ENCODE results near the gene TRPM2. TPM values are rescaled to one million over a fixed set of nuclear protein-coding genes. Genes with fewer than 3 reads are reported as not detected.
A peak's percentile ranks its signal among the peaks of the same experiment; 100 is the strongest.

Gene TRPM2
- total and polyA plus RNA-seq, 7 experiments from 2014 or later = 1.2 to 29.6 (median 2.0) TPM

DNA sequence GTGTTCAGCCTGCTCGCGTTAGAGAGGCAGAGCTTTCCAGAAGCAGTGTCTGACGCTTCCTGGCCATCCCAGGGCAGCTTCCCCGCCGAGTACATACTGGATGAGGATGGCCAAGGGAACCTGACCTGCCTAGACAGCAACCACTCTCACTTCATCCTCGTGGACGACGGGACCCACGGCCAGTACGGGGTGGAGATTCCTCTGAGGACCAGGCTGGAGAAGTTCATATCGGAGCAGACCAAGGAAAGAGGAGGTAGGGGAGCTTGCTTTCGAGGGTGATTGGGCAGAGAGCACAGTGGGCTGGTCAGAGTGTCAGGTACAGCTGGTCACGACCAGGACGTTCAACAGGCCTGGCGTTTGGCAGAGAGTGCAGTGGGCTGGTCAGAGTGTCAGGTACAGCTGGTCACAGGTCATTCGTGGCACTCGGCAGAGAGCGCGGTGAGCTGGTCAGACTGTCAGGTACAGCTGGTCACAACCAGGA lies 22.4 kb downstream of the TRPM2 start:
- Histone ChIP-seq H3K4me1 (ENCODE audit: control insufficient read depth in 2 of 2, insufficient read depth in 2 of 2, low read length in 2 of 2) (peaks cover 16 to 17% of the 10 kb centered on the region in 2 donors), H3K27ac (ENCODE audit: low read depth, low read length) (no peak overlapping the region), H3K36me3 (ENCODE audit: control insufficient read depth in 2 of 3, insufficient read depth in 3 of 3, low read length in 3 of 3) (no peaks in the 10 kb centered on the region), H3K4me3 (ENCODE audit: low read length) (no peak overlapping the region), H3K9me3 (ENCODE audit: control insufficient read depth in 2 of 3, low read length in 3 of 3) (no peaks in the 10 kb centered on the region), H3K27me3 (ENCODE audit: control insufficient read depth in 2 of 2, insufficient read depth in 2 of 2, low read length in 2 of 2) (no peaks in the 10 kb centered on the region)
- peaks cover 11 to 33% (median 27%) of the 10 kb centered on the region in 7 donors for H3K4me1 Mint-ChIP-seq
- peaks cover 0 to 3% (median 0%) of the 10 kb centered on the region in 11 donors for H3K9me3 Mint-ChIP-seq
- DNase-seq = no peak
- no peaks in the 10 kb centered on the region for H3K27me3 Mint-ChIP-seq
- peak; percentile 24 for ATAC-seq
- ChIA-PET POLR2A (no interaction called here), CTCF (no interaction called here)
- H3K4me3 Mint-ChIP-seq = peak overlapping the region in 8 of 10 donors; percentile 33 to 82 (median 59)
- intact Hi-C loops (cut with micrococcal nuclease) = no loop called here
- peaks cover 0 to 57% (median 7%) of the 10 kb centered on the region in 5 donors for H3K36me3 Mint-ChIP-seq
- H3K27ac Mint-ChIP-seq = peak overlapping the region in 1 of 9 donors; percentile 45

DNA sequence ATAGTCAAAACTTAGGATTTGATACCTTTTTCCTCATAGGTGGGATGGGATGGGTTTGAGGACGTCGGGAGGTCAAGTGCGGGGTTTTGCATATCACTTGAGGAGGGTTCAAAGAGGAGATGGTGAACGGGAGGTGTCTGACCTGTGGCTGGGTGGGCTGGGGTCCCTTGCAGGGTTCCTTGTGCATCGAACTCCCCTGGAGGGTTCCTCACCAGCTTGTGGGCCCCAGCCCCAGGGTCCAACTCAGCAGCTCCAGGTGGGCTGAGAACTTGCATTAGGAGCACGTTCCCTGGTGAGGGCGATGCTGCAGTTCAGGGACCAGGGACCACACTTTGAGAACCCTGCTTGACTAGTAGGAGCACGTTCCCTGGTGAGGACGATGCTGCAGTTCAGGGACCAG lies 23.2 kb downstream of the TRPM2 start:
- Mint-ChIP-seq H3K4me3 (peak overlapping the region in 1 of 10 donors; percentile 70), H3K4me1 (peaks cover 11 to 38% (median 27%) of the 10 kb centered on the region in 7 donors), H3K27ac (no peak overlapping the region), H3K27me3 (no peaks in the 10 kb centered on the region), H3K36me3 (peaks cover 0 to 60% (median 7%) of the 10 kb centered on the region in 5 donors), H3K9me3 (peaks cover 0 to 3% (median 0%) of the 10 kb centered on the region in 11 donors)
- Histone ChIP-seq H3K9me3 (ENCODE audit: control insufficient read depth in 2 of 3, low read length in 3 of 3) (no peaks in the 10 kb centered on the region), H3K4me1 (ENCODE audit: control insufficient read depth in 2 of 2, insufficient read depth in 2 of 2, low read length in 2 of 2) (peaks cover 16 to 17% of the 10 kb centered on the region in 2 donors), H3K36me3 (ENCODE audit: control insufficient read depth in 2 of 3, insufficient read depth in 3 of 3, low read length in 3 of 3) (no peaks in the 10 kb centered on the region), H3K27ac (ENCODE audit: low read depth, low read length) (no peak overlapping the region), H3K27me3 (ENCODE audit: control insufficient read depth in 2 of 2, insufficient read depth in 2 of 2, low read length in 2 of 2) (no peaks in the 10 kb centered on the region), H3K4me3 (ENCODE audit: low read length) (no peak overlapping the region)
- intact Hi-C loops (cut with micrococcal nuclease) = no loop called here
- CTCF ChIA-PET = no interaction called here
- ATAC-seq (no peak), DNase-seq (no peak)
- POLR2A ChIA-PET = interaction anchor here (0.7 kb wide), 1 partner anchor 73 kb away, joined by 3 read pairs; no protein-coding TSS in a partner anchor

DNA sequence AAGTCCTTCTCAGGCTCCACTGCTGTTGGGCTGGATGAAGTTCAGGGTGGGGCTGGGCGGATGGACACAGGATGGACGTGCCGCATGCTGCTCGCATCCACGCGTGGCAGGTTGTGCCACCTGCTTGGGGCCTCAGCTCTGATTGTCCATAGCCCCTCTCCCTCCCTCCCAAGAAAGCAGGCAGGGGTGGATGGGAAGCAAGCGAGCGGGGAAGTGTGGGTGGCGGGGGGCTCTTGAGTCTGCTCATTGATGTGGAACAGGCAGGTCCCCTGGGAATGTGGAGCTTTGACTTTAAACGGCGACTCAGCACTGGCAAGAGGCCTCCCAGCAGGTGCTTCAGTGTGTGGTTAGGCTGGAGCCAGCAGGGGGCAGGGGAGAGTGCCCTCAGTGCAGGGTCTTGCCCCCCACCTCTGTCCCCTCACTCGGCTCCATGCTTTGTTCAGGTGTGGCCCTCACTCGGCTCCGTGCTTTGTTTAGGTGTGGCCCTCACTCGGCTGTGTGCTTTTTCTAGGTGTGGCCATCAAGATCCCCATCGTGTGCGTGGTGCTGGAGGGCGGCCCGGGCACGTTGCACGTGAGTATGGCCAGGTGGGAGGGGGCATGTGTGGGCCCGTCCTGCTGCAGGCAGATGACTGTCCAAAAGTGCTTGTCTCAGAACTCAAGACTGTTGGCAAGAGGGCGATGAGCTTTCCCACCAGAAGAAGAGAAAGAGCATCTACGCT lies 23.9 kb downstream of the TRPM2 start:
- H3K27me3 Mint-ChIP-seq = no peaks in the 10 kb centered on the region
- ChIA-PET CTCF (no interaction called here), POLR2A (no interaction called here)
- no peaks in the 10 kb centered on the region for H3K27me3 ChIP-seq (ENCODE audit: control insufficient read depth in 2 of 2, insufficient read depth in 2 of 2, low read length in 2 of 2)
- H3K9me3 ChIP-seq (ENCODE audit: control insufficient read depth in 2 of 3, low read length in 3 of 3) = peaks cover 0 to 6% (median 0%) of the 10 kb centered on the region in 3 experiments
- intact Hi-C loops (cut with micrococcal nuclease) = no loop called here
- peaks cover 6 to 61% (median 13%) of the 10 kb centered on the region in 5 donors for H3K36me3 Mint-ChIP-seq
- H3K4me1 ChIP-seq (ENCODE audit: control insufficient read depth in 2 of 2, insufficient read depth in 2 of 2, low read length in 2 of 2) = peaks cover 16 to 17% of the 10 kb centered on the region in 2 donors
- peaks cover 11 to 36% (median 27%) of the 10 kb centered on the region in 7 donors for H3K4me1 Mint-ChIP-seq
- DNase-seq (peak in 1 of 9 donors; percentile 16), ATAC-seq (no peak)
- no peak overlapping the region for H3K27ac ChIP-seq (ENCODE audit: low read depth, low read length)
- no peaks in the 10 kb centered on the region for H3K36me3 ChIP-seq (ENCODE audit: control insufficient read depth in 2 of 3, insufficient read depth in 3 of 3, low read length in 3 of 3)
- H3K27ac Mint-ChIP-seq = peak overlapping the region in 1 of 9 donors; percentile 81
- peaks cover 0 to 8% (median 5%) of the 10 kb centered on the region in 11 donors for H3K9me3 Mint-ChIP-seq
- H3K4me3 Mint-ChIP-seq = no peak overlapping the region
- no peak overlapping the region for H3K4me3 ChIP-seq (ENCODE audit: low read length)

DNA sequence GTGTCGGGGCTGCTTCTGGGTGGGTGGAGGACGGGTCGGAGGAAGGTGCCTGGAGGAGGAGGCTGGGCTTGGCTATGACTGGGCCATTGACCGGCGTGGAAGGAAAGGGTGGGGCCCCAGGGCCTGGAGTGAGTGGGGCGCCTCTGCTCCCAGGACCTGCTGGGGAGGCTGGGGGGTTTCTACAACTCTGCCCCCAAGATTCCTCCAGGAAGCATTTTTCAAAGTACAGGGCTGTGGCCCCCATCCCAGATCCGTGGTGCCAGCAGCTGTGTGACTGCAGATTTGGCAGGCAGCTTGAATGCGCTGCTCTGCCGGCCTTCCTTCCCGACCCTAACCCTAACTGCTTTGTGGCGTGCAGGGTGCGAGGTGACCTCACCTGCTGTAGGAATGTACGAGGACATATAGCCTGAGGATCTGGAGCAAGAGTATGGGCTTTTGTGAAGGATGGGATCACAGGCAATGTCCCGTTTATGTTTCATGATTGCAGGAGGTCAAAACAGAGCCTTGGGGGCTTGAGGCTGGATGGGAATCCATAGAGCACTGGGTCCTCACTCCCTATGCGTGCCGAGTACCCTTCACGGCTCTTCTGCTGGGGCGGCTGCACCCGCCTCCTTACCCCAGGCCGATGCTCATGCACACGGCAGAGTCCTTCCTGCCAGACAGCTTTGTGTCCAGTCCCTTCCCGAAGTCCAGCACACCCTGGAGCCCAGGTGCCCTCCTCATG lies 24.7 kb downstream of the TRPM2 start:
- POLR2A ChIA-PET = no interaction called here
- H3K9me3 Mint-ChIP-seq = peaks cover 0 to 13% (median 5%) of the 10 kb centered on the region in 11 donors

DNA sequence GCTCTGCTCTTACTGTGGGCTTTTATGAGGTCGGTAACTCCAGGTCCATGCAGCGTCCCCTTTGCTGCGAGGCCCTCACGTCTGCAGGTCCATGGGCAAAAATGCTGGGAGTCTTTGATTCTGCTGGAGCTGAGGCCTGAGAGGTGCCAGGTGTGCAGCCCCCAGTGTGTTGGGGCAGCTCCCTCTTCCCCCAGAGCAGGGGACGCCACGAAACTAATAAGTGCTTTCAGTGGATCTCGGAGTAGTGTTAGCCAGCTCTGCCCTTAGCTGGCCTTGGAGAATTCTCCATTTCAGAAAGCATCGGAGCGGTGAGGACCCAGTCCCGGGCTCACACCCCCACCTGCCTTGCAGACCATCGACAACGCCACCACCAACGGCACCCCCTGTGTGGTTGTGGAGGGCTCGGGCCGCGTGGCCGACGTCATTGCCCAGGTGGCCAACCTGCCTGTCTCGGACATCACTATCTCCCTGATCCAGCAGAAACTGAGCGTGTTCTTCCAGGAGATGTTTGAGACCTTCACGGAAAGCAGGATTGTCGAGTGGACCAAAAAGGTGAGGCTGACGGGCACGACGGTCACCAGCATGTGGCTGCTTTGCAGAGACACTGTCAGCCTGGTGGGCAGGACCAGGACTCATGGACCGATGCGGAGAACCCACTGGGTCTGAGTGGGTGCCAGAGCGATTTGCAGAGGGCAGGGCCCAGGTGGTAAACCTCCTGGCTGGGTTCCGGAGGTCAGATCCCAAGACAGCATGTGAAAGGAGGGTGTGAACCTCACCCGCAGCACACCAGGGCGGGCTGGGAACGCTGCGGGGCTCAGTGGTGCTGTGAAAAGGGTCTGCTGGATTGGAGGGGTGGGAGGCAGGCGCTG lies 25.5 kb downstream of the TRPM2 start:
- Histone ChIP-seq H3K4me3 (ENCODE audit: low read length) (no peak overlapping the region), H3K4me1 (ENCODE audit: control insufficient read depth in 2 of 2, insufficient read depth in 2 of 2, low read length in 2 of 2) (peaks cover 16 to 17% of the 10 kb centered on the region in 2 donors), H3K36me3 (ENCODE audit: control insufficient read depth in 2 of 3, insufficient read depth in 3 of 3, low read length in 3 of 3) (peaks cover 0 to 8% (median 0%) of the 10 kb centered on the region in 3 experiments), H3K9me3 (ENCODE audit: control insufficient read depth in 2 of 3, low read length in 3 of 3) (peaks cover 0 to 10% (median 3%) of the 10 kb centered on the region in 3 experiments), H3K27me3 (ENCODE audit: control insufficient read depth in 2 of 2, insufficient read depth in 2 of 2, low read length in 2 of 2) (no peaks in the 10 kb centered on the region), H3K27ac (ENCODE audit: low read depth, low read length) (no peak overlapping the region)
- intact Hi-C loops (cut with micrococcal nuclease) = no loop called here
- H3K4me1 Mint-ChIP-seq = peaks cover 11 to 32% (median 21%) of the 10 kb centered on the region in 7 donors
- POLR2A ChIA-PET = no interaction called here
- peaks cover 6 to 21% (median 11%) of the 10 kb centered on the region in 11 donors for H3K9me3 Mint-ChIP-seq
- CTCF ChIA-PET = no interaction called here
- ATAC-seq = no peak
- H3K36me3 Mint-ChIP-seq = peaks cover 13 to 71% (median 21%) of the 10 kb centered on the region in 5 donors
- H3K4me3 Mint-ChIP-seq = no peak overlapping the region
- no peaks in the 10 kb centered on the region for H3K27me3 Mint-ChIP-seq
- H3K27ac Mint-ChIP-seq = peak overlapping the region in 1 of 9 donors; percentile 14
- no peak for DNase-seq

More for the DNA sequence above, 24.7 kb downstream of the TRPM2 start:
- H3K4me1 Mint-ChIP-seq = peaks cover 11 to 36% (median 26%) of the 10 kb centered on the region in 7 donors
- H3K4me3 ChIP-seq (ENCODE audit: low read length) = no peak overlapping the region
- H3K27ac ChIP-seq (ENCODE audit: low read depth, low read length) = no peak overlapping the region
- H3K9me3 ChIP-seq (ENCODE audit: control insufficient read depth in 2 of 3, low read length in 3 of 3) = peaks cover 0 to 9% (median 0%) of the 10 kb centered on the region in 3 experiments
- intact Hi-C loops (cut with micrococcal nuclease) = no loop called here
- DNase-seq = peak in 1 of 9 donors; percentile 13
- no peaks in the 10 kb centered on the region for H3K27me3 ChIP-seq (ENCODE audit: control insufficient read depth in 2 of 2, insufficient read depth in 2 of 2, low read length in 2 of 2)
- no peak overlapping the region for H3K4me3 Mint-ChIP-seq
- peaks cover 16 to 17% of the 10 kb centered on the region in 2 donors for H3K4me1 ChIP-seq (ENCODE audit: control insufficient read depth in 2 of 2, insufficient read depth in 2 of 2, low read length in 2 of 2)
- CTCF ChIA-PET = no interaction called here
- peaks cover 7 to 69% (median 13%) of the 10 kb centered on the region in 5 donors for H3K36me3 Mint-ChIP-seq
- H3K27me3 Mint-ChIP-seq = no peaks in the 10 kb centered on the region
- no peak for ATAC-seq
- H3K27ac Mint-ChIP-seq = peak overlapping the region in 1 of 9 donors; percentile 14
- peaks cover 0 to 4% (median 0%) of the 10 kb centered on the region in 3 experiments for H3K36me3 ChIP-seq (ENCODE audit: control insufficient read depth in 2 of 3, insufficient read depth in 3 of 3, low read length in 3 of 3)

DNA sequence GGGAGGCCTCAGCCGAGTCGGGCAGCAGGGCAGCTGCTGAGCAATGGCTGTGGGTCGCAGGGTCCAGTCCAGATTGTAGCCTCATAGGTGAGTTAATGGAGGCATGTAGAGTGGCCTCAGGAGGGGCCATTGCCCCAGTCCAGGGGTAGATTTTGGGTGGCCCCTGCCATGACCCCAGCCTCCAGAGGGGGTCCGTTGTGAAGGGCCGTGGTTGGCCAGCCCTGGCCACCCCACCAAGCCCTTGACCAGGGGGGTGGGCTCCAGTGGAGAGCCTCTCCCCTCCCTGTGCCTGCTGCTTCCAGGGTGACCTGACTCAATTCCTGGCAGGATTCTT lies 26.1 kb downstream of the TRPM2 start:
- intact Hi-C loops (cut with micrococcal nuclease) = no loop called here
- Histone ChIP-seq H3K9me3 (ENCODE audit: control insufficient read depth in 2 of 3, low read length in 3 of 3) (peaks cover 0 to 16% (median 8%) of the 10 kb centered on the region in 3 experiments), H3K4me1 (ENCODE audit: control insufficient read depth in 2 of 2, insufficient read depth in 2 of 2, low read length in 2 of 2) (peaks cover 15% of the 10 kb centered on the region in 2 donors), H3K36me3 (ENCODE audit: control insufficient read depth in 2 of 3, insufficient read depth in 3 of 3, low read length in 3 of 3) (peaks cover 0 to 8% (median 0%) of the 10 kb centered on the region in 3 experiments), H3K27ac (ENCODE audit: low read depth, low read length) (no peak overlapping the region), H3K4me3 (ENCODE audit: low read length) (no peak overlapping the region), H3K27me3 (ENCODE audit: control insufficient read depth in 2 of 2, insufficient read depth in 2 of 2, low read length in 2 of 2) (no peaks in the 10 kb centered on the region)
- ChIA-PET CTCF (no interaction called here), POLR2A (no interaction called here)
- no peak for ATAC-seq
- H3K27me3 Mint-ChIP-seq = no peaks in the 10 kb centered on the region
- no peak overlapping the region for H3K27ac Mint-ChIP-seq
- H3K36me3 Mint-ChIP-seq = peaks cover 16 to 72% (median 23%) of the 10 kb centered on the region in 5 donors
- no peak for DNase-seq
- peaks cover 6 to 27% (median 16%) of the 10 kb centered on the region in 11 donors for H3K9me3 Mint-ChIP-seq
- H3K4me1 Mint-ChIP-seq = peaks cover 11 to 30% (median 16%) of the 10 kb centered on the region in 7 donors
- no peak overlapping the region for H3K4me3 Mint-ChIP-seq
